GM19468 (cell line): ENCODE data around the gene SNAPIN.
"Not testable (repeated sequence)": the region's sequence is repeated elsewhere in the genome, so short reads cannot be mapped to it uniquely, and the experiment has no call there.

Experiments used
- ATAC-seq: cut with Tn5 transposase; IDR thresholded peaks from one replicate; pipeline ENCODE4 v1.9.1; 2021; ENCODE audit warnings: mild to moderate bottlenecking, moderate library complexity, moderate number of reproducible peaks; ENCODE audit not compliant: unreplicated experiment; ENCODE audit errors: extremely low read depth

The SNAPIN gene

DNA sequence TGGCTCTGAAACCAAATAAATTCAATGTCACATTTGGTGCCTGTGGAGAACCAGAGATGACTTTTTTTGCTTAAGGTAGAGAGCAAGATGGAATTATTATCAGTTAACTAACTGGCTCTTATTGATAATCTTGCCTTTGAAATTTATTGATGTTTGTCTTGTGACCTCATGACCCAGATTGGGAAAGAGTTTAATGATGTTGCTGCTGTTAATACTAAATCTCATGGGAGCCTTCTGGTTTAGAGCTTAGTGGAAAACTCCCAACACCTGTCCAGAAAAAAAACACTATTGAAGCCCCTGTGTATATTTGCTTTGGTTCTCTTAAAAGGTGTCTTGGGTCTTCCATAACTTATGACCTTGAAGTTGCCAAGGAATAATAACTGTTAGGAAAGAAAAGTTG is 14.7 kb upstream of the SNAPIN start:
- ATAC-seq: no peak

DNA sequence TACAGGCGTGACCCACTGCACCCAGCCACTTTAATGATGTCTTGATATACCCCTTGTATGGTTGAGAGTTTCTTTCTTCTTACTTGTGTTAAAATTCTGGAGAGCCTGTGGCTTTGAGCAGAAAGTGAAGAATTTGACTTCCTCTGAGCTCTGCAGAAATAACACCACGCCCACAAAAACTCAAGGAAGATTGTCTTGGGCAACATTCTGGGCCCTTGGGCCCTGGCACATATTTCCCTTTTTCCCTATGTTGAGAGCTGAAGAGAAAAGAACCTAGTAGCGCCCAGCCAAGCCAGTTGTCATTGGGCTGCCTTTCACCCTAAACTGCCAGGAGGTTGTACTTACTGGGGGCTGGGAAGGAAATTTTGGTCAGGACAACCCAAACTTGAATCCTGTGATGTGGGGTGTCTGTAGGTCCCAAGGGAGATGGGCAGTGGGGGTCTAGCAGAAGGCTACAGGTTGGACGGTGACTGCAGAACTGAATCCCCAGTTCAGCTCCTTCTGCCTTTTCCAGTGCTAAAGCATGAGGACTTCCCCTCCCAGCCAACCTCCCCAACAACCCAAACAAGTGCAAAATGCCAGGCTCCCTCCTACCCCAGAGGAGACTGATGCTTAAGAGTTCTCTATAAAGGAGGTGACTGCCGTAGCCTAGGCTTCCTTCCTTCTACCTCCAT is 11.7 kb upstream of the SNAPIN start:
- no peak for ATAC-seq

DNA sequence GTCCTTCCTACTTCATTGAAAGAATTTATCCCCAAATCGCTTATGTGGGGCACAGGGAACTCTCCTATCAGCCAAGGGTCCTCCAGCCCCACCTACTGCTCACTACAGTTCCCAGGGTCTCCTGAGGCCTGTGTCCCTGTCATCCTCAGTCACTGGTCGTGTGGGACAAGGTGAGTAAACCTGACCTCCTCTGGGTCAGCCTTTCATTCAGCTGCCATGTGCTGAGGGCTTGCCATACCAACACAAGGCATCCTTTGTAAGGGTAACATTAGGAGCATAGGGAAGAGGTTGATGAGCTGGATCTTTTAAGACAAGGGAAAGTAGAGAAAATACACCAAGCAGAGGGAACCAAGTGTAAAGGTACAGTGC is 11.2 kb upstream of the SNAPIN start:
- ATAC-seq: no peak

DNA sequence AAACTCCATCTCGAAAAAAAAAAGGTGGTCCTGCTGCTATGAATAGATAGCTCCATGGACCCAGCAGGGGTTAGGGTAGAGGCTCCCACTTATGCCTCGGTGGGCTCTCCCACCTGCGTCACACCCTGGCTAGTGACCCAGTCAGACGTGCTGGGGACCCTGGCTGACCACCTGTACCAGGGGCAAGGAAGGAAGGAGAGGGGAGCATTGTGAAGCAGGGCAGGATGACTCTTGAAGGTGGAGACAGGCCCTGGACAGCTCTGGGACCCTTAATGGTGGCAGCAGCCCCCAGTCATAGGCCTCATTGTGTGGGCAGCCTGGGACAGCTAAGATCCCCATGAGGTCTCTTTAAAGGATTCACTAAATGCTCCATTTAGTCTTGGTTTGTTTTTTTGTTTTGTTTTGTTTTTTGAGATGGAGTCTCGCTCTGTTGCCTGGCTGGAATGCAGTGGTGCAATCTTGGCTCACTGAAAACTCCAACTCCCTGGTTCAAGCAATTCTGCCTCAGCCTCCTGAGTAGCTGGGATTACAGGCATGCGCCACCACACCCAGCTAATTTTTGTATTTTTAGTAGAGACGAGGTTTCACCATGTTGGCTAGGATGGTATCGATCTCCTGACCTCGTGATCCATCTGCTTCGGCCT is 10.4 kb upstream of the SNAPIN start:
- no peak for ATAC-seq

- ATAC-seq: no peak
Measured at GRCh38 chr1:153649137-153649862, 9.2 kb upstream of the SNAPIN start.

- ATAC-seq: no peak
Measured at GRCh38 chr1:153649863-153650235, 8.7 kb upstream of the SNAPIN start.

DNA sequence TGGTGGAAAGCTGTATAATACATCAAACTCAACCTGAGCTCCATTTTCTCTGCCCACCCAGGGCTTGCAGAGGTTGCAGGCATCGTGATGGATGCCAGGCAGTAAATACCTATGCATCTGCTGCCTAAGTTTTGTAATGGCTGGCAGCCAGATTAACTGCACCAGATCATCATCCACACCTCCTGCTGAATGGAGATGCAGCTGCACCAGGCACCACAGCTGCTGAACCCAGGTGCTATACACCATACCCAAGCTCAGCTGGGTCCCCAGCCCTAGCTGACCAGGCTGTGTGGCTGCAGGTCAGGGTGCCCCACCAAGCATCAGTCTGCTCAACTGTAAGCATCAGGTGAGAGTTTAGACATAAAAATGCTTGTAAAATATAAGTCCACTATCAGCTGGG is 6.7 kb upstream of the SNAPIN start:
- ATAC-seq: no peak

DNA sequence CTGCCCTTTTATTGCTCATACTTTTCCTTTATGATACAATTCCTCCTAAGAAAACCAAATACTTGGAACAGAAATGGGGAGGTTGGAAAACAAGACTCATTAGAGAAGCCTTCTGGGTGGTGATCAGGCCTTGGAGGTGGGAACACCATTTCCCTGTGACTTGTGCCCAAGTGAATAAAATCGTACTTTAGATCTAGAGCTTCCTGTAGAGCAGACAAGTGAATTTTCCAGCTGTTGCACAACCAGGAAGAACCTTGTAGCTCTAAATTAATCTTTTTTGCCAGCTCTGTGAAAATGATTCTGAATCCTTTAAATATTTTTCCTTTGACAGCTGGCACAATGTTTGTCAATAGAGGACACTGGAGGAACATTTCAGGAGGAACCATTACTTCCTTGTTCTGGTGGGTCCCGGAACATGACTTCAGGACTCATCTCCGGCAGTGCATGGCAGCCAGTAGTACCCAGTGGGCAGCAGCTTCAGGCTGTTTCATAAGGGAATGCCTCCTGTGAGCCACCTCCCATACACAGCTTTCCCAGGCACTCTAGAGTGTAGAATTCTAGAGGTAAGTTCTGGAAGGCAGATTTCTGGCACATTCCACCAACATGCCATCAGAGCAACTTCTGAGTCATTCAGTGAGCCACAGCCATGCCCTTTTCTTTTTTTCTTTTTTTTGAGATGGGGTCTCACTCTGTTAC is 5.5 kb upstream of the SNAPIN start:
- ATAC-seq: no peak

GRCh38 chr1:153655333-153655732 is 3.2 kb upstream of the SNAPIN start:
- ATAC-seq: no peak

DNA sequence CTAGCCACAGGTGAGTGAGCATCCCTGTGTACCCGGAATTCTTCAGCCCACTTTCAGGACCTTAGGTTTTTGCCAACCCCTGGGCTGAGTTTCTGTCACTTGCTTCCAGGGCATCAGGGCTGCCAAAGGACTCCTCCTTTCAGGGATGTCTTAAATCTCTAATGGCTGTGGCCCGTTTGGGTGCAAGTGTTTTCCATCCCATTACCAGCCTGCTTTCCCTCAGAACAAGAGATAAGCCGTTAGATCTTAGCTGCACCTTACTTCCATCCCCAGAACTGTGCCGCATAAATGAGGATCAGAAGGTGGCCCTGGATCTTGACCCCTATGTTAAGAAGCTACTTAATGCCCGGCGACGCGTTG is 652 bp downstream of the SNAPIN start:
- ATAC-seq: no peak

- ATAC-seq: no peak
Measured at GRCh38 chr1:153659656-153660055, 1.2 kb downstream of the SNAPIN start.

GRCh38 chr1:153661111-153661708 is 2.7 kb downstream of the SNAPIN start:
- no peak for ATAC-seq

GRCh38 chr1:153662269-153662668 is 3.8 kb downstream of the SNAPIN start:
- no peak for ATAC-seq

- no peak for ATAC-seq
Measured at GRCh38 chr1:153663211-153663610, 4.7 kb downstream of the SNAPIN start.

GRCh38 chr1:153667439-153667838 is 8.9 kb downstream of the SNAPIN start:
- no peak for ATAC-seq

- ATAC-seq: not testable (repeated sequence)
Measured at GRCh38 chr1:153668672-153669071, 10.2 kb downstream of the SNAPIN start.

DNA sequence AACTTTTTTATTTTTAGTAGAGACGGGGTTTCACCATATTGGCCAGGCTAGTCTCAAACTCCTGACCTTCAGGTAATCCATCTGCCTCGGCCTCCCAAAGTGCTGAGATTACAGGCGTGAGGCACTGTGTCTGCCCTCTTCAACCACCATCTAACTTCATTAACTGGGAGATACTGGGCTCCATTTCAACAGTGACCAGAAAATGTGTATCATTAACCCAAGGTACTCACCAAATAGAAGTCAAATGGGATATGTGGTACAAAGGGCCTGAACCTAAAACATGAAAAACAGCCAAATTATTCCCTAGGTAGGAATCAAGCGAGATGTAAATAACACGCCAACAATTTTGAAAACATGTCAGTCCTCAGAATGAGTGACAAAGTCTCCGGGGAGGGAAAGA is 11.1 kb downstream of the SNAPIN start:
- ATAC-seq: no peak

DNA sequence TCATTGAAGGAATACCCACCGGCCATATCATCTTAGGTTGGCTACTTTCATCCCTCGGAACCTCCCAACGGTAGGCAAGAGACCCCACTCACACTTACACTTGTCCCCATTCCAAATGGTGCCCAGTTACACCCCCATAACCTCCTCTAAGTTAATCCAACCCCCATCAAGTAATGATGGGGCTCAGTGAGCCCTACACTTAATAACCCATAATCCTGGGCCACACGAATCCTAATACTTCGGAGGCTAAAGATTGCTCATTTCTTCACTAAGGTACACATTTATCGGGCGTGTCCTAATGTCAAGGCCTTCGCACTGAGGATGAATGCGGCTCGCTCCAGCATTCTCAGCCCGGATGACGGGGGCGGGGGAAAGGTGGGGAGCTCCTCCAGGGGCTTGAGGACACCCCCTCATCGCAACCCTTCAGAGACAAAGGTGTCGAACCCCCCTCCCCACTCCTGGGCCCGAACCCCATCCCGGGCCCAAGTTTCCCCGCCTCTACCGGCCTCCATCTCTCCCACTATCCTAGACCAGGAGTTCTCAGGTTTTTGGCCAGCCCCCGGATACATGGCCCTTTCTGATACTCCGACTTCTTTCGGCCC is 11.9 kb downstream of the SNAPIN start:
- ATAC-seq: no peak

DNA sequence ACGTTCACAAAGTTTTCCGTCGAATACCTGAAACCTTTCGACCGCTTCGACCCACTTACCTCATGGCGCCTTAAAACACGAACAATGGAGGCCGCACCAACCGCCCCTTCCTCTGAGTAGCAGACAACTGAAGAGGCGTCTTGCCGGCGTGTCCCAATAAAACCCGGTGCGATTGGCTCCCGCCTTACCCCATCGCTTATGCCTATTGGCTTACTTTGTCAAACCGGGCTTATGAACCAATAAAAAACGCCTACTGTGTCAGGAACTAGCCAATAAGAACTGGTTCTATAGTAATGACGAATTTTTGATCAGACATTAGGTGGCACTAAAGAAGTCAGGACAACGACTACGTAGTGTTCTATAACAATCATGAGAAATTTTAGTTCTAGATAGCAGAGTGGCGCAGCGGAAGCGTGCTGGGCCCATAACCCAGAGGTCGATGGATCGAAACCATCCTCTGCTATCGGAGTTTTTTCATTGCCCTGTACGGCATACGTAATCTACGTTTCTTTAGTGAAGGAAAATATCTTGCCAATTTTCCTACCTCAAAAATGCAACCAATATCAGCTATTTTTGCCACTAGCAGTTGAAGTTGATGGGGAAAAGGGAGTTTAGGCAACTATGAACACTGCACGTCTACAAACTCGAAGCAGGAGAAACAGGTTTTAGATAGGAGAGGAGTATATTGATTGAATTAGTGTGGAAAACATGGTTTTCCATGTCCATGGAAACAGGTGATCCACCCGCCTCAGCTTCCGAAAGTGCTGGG is 12.5 kb downstream of the SNAPIN start, which contains the start of gene ILF2:
Gene ILF2, minus strand, starts transcription at position 135 of the 769 bp plus-strand sequence. Its CDS starts 71 bp downstream, at position 64.
- peak; percentile 81 for ATAC-seq
